Measurements from ENCODE around the gene ATOH7.
"Not testable (repeated sequence)": the region's sequence is repeated elsewhere in the genome, so short reads cannot be mapped to it uniquely, and the experiment has no call there.

ATOH7 gene

DNA sequence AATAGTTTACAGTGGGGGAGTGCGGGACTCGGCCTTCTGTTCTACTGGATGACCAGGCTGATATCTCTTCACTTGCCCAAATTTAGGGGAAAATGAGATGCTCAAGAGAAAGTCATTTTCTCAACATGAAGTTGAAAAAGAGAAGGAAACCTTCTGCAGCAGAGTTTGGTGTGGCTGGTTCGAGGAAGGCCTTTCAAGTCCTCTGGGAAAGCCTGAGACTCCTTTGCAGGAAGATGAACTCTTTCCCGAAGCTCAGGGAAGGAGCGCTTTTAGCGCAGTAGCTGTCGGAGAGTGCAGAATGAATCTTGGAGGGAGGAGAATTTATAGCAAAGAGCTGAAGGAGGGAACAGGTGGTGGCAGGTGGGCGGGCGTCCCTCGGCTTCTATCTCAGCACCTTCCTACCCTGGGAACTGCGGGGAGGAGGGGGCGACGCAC, at the start of gene ATOH7:
ATOH7 (minus strand) TSS at position 297 of the 435 bp plus-strand sequence. CDS start 436 bp downstream, outside the sequence.
- no peak for DNase-seq (ENCODE audit: low read depth in 3 of 3)

DNA sequence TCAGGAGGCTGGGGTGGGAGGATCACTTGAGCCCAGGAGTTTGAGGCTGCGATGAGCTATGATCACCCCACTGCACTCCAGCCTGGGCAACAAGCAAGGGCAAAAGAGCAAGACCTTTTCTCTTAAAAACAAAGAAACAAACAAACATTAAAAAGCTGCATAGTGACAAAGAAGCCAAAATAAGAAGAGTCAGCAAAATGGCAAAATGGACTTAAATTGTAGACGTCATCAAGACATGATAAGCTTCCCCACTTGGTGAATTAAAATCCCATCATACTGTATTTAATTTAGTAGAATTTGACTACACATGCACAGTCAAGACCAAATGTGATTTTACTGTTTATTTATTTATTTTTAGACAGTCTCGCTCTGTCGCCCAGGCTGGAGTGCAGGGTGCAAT, 48.8 kb upstream of the ATOH7 start:
- no peak for DNase-seq (ENCODE audit: low read depth in 3 of 3)

DNA sequence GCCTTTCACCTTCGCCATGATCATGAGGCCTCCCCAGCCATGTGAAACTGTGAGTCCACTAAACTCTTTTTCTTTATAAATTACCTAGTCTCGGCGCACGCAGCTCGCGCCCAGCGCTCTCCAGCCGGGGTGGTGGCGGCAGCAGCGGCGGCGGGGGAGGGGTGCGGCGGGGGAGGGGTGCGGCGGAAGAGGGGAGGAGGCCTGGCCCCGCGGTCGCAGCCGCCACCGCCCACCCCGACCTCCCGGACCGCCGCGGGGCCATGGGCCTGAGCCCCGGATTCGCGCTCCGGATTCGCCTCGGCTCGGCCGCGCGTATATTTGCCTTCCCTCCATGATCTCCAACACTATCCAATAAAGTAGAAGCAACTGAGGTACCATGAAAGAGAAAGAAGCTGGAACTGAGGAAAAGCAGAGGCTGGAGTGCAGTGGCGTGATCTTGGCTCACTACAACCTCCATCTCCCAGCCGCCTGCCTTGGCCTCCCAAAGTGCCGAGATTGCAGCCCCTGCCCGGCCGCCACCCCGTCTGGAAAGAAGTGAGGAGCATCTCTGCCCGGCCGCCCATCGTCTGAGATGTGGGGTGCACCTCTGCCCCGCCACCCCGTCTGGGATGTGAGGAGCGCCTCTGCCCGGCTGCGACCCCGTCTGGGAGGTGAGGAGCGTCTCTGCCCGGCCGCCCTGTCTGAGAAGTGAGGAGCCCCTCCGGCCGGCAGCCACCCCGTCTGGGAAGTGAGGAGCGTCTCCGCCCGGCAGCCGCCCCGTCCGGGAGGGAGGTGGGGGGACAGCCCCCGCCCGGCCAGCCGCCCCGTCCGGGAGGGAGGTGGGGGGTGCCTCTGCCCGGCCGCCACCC, 47.2 kb upstream of the ATOH7 start:
- not testable (repeated sequence) for DNase-seq (ENCODE audit: low read depth in 3 of 3)

DNA sequence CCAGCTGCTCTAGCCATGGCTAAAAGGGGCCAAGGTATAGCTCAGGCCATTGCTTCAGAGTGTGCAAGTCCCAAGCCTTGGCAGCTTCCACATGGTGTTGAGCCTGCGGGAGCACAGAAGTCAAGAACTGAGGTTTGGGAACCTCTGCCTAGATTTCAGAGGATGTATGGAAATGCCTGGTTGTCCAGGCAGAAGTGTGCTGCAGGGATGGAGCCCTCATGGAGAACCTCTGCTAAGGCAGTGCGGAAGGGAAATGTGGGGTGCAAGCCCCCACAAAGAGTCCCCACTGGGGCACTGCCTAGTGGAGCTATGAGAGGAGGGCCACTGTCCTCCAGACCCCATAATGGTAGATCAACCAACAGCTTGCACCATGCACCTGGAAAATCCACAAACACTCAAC, 45.9 kb upstream of the ATOH7 start:
- not testable (repeated sequence) for DNase-seq (ENCODE audit: low read depth in 3 of 3)

DNA sequence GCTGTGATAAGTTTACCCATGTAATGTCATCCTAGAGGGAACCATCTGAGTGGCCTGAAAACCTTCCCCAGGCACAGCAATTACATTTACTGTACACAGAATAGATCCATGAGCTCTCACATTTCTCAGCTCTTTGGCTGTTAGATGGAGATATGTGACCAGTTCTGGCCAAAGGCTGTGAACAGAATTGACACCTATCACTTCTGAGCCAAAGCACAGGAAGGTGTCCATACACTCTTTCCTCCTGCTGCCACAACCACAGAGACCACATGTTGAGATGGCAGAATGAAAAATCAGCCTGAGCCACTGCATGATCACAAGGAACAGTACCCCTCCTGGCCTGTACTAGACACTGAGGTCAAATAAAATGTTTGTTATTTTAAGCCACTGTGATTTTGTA, 44.3 kb upstream of the ATOH7 start:
- DNase-seq (ENCODE audit: low read depth in 3 of 3): no peak

DNA sequence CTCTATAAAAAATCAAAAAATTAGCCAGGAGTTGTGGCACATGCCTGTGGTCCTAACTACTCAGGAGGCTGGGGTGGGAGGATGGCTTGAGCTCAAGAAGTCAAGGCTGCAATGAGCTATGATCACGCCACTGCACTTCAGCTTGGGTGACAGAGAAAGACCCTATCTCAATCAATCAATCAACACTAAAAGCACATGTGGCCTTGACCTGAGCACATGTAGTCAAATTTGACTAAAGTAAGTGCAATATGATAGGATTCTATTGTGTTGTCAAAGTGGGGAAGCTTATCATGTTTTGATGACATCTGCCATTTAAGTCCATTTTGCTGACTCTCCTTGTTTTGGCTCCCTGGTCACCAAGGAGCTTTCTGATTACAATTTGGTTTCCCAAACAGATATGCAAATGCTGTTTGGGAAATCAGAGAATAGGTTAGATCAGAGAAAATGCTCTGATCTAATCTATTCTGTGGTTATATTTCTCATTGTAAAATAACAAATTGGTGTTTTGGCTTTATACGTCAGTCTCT, 43.8 kb upstream of the ATOH7 start:
- DNase-seq (ENCODE audit: low read depth in 3 of 3): no peak

DNA sequence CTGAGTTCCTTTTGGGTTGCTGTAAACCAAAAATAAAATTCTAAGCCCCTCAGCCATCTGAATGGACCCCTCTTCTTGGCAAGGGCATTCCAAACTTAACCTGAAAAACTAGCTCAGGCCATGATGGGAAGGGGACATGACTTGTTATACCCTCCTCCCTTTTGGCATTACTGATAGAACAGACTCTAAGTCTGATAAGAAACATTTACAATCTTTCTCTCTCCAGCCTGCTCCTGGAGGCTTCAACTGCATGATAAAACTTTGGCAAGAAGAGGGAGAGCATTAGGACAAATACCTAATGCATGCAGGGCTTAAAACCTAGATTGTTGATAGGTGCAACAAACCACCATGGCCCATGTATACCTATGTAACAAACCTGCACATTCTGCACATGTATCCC, 40.9 kb upstream of the ATOH7 start:
- DNase-seq (ENCODE audit: low read depth in 3 of 3): no peak

DNA sequence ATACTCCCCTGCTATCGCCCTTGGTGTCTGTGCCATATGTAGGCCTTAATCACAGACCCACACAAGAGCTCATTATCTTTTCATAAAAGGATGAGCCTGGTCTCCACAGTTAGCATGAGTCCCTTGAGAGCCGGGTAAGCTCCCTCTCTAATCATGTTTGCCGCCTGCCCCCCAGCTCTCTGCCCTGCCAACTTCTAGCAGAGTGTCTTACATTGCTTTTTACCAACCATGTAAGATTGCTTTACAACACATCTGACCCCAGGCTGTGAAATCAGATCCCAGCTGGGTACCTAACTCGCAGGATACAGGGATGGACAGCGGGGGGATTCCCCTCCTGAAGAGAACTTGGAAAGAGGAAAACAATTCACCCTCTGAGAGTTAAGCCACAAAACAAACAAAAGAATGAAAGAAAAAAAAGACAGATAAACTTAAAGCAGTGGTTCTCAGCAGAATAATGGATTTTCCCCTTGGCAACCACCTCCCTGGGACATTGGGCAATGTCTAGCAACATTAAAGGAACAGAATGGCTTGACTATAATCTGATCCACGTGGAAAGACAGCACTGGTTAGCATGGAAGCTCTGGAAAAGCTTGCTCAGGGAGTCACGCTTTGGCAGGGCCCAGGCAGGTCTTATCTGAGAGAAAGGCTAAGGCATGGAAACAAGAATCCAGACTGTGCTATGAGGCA, 39.4 kb upstream of the ATOH7 start:
- no peak for DNase-seq (ENCODE audit: low read depth in 3 of 3)

DNA sequence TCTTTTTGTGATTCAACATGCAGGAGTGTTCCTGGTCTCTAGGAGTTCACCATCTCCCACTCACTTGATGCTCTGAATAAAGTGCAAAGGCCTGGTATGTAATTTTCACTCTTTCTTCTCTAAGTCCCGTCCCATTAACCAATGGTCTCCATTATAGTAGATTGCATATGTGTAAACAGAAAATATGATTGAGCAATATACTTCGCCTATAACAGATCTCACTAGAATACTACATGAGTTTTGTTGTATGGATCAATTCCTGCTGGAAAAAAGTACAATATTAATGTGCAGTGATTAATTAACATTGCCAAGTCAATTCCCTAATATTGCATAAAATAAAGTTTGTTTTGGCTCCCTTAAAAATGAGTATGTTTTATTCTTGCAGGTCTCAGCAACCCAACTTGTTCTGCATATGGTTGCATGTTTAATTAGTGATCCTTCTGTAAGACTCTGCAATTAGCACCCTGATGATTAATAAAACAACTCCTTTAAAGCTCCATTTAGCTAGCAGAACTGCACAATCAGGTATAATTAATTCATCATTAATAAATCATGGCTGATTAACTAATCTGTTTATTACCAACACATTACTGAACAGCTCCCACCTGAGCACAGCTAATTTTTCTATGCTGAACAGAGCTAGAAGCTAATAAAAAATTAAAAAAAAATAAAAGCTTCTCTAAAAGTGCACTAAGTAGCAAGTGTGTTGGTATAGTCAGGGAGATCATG, 37.8 kb upstream of the ATOH7 start:
- no peak for DNase-seq (ENCODE audit: low read depth in 3 of 3)

DNA sequence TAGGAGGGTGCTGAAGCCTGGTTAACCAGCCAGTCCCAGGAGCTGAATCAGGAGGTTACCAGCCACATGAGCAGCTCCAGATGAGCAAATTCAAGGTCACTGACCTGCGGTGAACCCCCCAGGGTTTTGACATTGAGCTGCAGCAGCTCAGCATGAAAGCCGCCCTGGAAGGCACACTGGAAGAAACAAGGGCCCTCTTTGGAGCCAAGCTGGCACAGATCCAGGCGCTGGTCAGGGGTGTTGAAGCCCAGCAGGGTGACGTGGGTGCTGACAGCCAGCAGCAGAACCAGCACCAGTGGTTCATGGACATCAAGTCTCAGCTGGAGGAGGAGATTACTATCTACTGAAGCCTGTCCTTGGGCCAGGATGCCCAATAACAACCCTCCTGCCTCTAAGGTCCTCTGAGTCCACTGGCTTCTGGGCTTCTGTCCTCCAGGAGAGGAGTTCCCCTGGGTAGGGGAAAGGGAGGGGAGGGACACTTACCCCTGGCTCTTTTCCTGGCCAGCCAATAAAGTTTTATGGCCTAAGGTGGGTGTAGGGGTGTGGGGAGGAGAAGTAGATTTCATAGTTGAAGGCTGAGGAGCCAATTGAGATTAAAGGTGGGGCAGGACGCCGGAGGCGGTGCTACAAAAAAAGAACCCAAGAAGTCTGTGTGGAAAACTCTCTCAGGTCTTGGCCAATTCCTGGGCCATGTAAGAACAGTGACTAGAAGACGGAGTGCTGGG, 29.4 kb upstream of the ATOH7 start:
- no peak for DNase-seq (ENCODE audit: low read depth in 3 of 3)

DNA sequence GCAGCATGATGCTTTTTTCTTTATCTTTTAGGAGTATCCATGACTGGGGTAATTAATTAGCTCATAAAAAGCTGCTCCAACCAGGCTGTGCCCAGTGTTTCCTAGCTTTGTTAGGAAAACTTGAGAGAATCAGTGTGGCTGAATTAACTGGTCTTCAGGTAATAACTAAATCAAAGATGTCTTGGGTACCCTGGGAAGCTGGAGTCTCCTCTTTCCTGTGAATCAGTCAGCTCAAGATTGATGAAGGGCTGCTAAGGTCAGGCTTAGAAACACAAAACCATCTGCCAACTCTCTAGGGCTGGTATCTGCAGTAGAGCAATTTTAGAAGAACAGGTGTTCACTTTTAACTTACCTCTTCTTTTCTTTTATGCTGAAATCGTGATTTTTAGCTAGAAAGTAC, 21.4 kb upstream of the ATOH7 start:
- no peak for DNase-seq (ENCODE audit: low read depth in 3 of 3)

DNA sequence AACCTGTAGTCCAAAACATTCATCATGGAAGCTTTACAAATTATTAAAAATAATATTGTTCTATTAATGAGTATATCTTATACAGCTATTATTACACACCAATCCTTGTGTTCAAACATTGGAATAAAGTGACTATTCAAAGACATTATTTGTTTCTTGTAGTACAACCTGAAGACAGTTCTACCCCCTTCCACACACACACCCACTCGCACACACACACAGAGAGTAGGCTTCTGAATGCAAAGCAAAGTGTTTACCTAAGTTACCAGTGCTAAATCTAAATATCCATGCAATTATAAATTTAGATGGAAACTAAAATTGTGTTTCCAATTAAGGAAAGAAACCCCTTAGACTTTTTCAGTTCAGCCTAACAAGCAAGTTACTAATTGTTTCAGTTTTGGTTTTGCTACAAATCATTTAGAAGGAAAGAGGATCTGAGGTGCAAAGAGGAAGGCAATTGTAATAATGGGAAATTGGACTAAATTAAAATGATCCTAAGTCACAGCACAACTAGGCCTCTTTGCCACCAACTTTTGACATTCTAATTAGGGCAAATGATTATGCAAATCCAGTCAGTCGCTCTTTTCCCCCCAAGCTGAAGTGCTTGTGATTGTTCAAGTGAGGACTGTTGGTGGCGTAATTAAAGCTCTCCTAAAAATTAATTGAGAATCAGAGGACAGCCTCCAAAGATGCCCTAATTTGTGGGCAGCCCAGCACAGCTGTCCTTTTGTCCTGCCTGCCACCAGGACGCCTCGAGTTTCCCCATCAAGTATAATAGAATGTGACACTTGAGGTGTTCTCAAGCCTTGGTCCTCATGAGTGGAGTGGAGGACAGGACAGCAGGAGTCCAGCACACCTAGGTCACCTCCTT, 19.9 kb upstream of the ATOH7 start:
- DNase-seq (ENCODE audit: low read depth in 3 of 3): no peak

DNA sequence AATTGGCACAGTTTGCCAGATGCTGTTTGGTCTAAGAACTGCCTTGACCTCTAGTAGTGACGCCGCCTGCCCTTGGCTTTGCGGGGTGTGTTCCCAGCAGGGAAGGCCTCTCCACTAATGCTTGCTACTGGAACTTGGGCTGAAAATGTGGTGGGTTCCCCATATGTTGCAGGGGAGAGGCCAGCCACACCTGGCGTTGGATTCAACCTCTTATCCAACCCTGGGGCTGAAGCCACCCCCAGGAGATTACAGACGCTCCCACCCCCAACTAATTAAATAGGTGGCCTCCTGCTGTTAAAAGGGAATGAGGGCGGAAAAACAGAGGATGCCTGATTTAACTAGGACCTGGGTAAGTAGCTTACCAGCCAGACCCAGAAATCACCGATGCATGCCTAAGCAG, 19.2 kb upstream of the ATOH7 start:
- no peak for DNase-seq (ENCODE audit: low read depth in 3 of 3)

DNA sequence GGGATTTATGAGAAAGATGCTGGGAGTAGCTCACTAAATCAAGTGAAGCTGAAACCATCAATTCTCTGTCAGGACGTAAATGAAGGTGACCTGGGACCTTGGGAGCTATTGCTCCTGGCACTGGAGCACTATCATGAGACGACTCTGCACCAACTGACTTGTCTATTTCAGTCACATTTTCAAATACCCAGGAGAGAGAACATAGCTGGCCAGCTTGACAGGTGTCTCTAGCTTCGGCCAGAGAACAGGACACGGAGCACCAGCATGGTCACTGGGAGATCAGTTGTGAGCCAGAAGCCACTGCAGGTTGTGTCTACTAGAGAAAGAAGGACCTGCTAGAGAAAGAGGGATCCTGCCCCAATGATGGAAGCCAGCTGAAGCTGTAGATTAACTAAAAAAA, 17.4 kb upstream of the ATOH7 start:
- DNase-seq (ENCODE audit: low read depth in 3 of 3): no peak

DNA sequence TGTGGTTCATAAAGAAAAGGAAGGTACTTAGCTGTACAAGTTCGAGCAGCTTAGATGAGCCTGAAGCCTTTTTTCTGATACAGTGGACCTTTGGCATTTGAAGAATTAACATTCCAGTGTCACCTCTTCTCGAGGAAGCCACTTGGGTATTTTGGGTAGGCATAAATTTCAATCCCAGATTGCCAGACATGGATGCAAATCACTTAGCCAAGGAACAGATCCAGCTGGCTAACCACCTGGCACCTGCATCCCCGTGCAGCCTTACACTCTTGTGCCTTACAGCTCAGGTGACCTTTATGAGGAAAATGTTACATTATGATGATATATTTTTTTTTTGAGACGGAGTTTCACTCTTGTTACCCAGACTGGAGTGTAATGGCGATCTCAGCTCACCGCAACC, 16.0 kb upstream of the ATOH7 start:
- DNase-seq (ENCODE audit: low read depth in 3 of 3): no peak

DNA sequence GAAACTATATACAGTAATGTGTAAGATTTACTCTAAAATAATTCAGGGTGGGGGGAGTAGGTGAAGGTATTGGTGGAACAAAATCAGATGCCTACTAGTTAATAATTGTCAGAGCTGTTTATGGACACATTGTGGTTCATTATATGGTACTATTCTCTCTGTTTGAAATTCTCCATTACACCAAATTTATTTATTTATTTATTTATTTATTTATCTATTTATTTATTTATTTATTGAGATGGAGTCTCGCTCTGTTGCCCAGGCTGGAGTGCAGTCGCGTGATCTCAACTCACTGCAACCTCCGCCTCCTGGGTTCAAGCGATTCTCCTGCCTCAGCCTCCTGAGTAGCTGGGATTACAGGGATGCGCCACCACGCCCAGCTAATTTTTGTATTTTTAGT, 14.5 kb upstream of the ATOH7 start:
- DNase-seq (ENCODE audit: low read depth in 3 of 3): not testable (repeated sequence)

DNA sequence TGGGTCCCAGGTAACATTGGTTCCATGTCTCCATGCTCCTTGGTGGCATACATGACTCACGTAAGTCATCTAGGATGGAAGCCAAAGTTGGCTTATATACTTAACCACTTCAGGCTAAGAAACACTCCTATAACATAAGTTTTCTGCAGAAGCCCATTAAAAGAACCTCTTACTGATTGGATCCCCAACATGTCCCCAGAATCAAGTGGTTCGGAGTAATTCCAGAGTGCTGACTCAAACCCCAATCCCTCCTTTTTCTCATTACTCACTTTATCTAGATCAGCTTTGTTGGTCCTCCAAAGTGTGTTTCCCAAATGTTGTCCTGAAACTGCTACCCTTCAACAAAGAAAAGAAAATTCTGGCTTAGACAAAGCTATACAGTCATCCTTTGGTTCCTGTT, 10.1 kb upstream of the ATOH7 start:
- DNase-seq (ENCODE audit: low read depth in 3 of 3): no peak

DNA sequence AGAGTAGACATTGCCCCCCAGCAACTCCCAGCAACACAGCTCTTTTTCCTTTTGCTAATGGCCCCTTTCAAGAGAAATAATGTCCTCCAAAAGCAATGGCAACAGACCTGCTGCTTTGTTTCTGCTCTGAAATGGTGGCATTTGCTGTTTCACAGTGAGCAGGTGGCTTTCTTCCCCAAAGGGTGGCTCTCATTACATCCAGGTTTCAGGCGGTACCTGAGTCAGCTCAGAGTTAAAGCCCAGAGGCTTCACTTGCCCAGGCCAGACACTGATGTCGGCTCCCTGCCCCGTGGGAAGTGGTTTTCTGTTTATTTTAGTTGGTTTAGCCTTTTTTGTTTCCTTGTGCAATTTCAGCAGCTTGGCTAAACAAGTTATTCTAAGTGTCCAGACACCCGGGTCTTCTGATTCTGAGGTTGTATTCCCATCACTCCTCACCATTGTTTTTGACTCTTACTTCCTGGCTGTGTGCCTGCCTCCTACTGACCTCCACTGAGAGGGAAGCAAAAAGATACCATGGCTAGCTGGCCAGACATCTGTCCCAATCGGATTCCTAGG, 7.8 kb upstream of the ATOH7 start:
- DNase-seq (ENCODE audit: low read depth in 3 of 3): no peak

DNA sequence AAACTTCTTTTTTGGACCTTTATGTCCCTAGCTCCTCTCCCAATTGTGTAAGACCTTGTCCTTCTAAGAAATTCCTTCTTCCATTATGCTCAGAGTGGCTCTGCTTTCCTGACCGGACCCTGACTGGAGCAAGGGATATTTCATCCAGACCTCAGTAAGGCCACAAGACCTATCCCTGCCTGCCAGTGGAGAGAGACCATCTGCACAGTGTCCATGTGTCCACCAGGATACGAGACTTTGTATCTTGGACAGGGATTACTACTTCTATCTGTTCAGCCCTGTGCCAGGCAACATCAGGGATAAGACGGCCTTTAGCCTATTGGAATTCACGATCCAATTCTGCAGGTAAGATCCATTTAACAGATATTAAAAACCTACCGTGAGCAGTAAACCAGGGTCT, 7.2 kb upstream of the ATOH7 start:
- no peak for DNase-seq (ENCODE audit: low read depth in 3 of 3)

DNA sequence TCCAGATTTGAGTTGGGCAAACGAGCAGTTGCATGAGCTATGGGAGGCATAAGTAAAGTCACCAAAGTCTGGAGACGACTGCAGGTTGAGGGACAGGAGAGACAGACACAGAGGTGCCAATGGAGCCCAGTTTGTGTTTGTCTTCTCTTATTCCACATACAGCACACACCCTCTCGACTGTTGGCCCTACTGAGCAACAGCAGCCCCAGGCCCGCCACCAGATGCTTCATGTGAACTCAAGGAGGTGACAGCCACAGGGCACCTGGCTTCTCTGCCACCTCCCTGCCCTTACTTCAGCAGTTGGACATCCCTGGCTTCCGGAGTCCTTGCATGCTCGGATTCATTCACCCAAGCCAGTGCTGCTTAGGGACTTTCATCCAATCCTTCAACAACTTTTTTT, 6.5 kb upstream of the ATOH7 start:
- DNase-seq (ENCODE audit: low read depth in 3 of 3): no peak

All from stimulated activated CD4-positive, alpha-beta T cell treated with anti-CD3 and anti-CD28 coated beads, TNF-alpha, amount 100 ng/mL, for 48 hours (primary cell).